ENCODE data around the gene ZFAND3. TPM values are rescaled to one million over a fixed set of nuclear protein-coding genes. Genes with fewer than 3 reads are reported as not detected.

Gene ZFAND3
- total and polyA plus RNA-seq, 2 experiments from 2014 or later, result 16.9 to 28.2 TPM

- H3K27ac ChIP-seq (ENCODE audit: low read depth), result no peak overlapping the region
- H3K4me3 ChIP-seq, result no peak overlapping the region
- no peaks in the 10 kb centered on the region for H3K36me3 Mint-ChIP-seq (ENCODE audit: low read depth)
- DNase-seq (ENCODE audit: low spot score), result no peak
- H3K27me3 Mint-ChIP-seq (ENCODE audit: insufficient read depth, low read depth, poor library complexity), result peaks cover 21% of the 10 kb centered on the region
- peaks cover 44% of the 10 kb centered on the region for H3K4me1 Mint-ChIP-seq
- no peaks in the 10 kb centered on the region for H3K9me2 ChIP-seq (ENCODE audit: insufficient read depth)
- H4K20me1 ChIP-seq (replicated peaks; ENCODE audit: insufficient read depth), result no peaks in the 10 kb centered on the region
- H3K9me3 Mint-ChIP-seq, result no peaks in the 10 kb centered on the region
- peak; percentile 9 for ATAC-seq
- no peaks in the 10 kb centered on the region for H3K36me3 ChIP-seq (ENCODE audit: insufficient read depth)
- H3K4me2 ChIP-seq, result no peak overlapping the region
- no peak overlapping the region for H2AFZ ChIP-seq
- TF ChIP-seq EZH2 (IDR thresholded peaks at IDR 0.05; ENCODE audit: low read depth, unreplicated experiment) (no peak), JUNB (IDR thresholded peaks at IDR 0.05; ENCODE audit: unreplicated experiment) (no peak), CTCF (conservative IDR thresholded peaks at IDR 0.05; ENCODE audit: low read depth in 2 of 2) (no peak), POLR2AphosphoS5 (IDR thresholded peaks at IDR 0.05; ENCODE audit: low read depth) (no peak), REST (IDR thresholded peaks at IDR 0.05; ENCODE audit: unreplicated experiment) (no peak), ZNF114 (CRISPR knock-in tag; IDR thresholded peaks at IDR 0.05) (no peak), CREB1 (CRISPR knock-in tag; IDR thresholded peaks at IDR 0.05; ENCODE audit: low read depth) (no peak), EZH2phosphoT487 (IDR thresholded peaks at IDR 0.05; ENCODE audit: unreplicated experiment) (no peak), ZNF331 (CRISPR knock-in tag; IDR thresholded peaks at IDR 0.05; ENCODE audit: low read depth) (no peak), NANOG (IDR thresholded peaks at IDR 0.05; ENCODE audit: borderline replicate concordance) (no peak), STAT1 (IDR thresholded peaks at IDR 0.05; ENCODE audit: unreplicated experiment) (no peak)
- TF ChIP-seq, protein P1, sequence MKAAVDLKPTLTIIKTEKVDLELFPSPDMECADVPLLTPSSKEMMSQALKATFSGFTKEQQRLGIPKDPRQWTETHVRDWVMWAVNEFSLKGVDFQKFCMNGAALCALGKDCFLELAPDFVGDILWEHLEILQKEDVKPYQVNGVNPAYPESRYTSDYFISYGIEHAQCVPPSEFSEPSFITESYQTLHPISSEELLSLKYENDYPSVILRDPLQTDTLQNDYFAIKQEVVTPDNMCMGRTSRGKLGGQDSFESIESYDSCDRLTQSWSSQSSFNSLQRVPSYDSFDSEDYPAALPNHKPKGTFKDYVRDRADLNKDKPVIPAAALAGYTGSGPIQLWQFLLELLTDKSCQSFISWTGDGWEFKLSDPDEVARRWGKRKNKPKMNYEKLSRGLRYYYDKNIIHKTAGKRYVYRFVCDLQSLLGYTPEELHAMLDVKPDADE (IDR thresholded peaks at IDR 0.05), result no peak
- TF ChIP-seq, protein P2, sequence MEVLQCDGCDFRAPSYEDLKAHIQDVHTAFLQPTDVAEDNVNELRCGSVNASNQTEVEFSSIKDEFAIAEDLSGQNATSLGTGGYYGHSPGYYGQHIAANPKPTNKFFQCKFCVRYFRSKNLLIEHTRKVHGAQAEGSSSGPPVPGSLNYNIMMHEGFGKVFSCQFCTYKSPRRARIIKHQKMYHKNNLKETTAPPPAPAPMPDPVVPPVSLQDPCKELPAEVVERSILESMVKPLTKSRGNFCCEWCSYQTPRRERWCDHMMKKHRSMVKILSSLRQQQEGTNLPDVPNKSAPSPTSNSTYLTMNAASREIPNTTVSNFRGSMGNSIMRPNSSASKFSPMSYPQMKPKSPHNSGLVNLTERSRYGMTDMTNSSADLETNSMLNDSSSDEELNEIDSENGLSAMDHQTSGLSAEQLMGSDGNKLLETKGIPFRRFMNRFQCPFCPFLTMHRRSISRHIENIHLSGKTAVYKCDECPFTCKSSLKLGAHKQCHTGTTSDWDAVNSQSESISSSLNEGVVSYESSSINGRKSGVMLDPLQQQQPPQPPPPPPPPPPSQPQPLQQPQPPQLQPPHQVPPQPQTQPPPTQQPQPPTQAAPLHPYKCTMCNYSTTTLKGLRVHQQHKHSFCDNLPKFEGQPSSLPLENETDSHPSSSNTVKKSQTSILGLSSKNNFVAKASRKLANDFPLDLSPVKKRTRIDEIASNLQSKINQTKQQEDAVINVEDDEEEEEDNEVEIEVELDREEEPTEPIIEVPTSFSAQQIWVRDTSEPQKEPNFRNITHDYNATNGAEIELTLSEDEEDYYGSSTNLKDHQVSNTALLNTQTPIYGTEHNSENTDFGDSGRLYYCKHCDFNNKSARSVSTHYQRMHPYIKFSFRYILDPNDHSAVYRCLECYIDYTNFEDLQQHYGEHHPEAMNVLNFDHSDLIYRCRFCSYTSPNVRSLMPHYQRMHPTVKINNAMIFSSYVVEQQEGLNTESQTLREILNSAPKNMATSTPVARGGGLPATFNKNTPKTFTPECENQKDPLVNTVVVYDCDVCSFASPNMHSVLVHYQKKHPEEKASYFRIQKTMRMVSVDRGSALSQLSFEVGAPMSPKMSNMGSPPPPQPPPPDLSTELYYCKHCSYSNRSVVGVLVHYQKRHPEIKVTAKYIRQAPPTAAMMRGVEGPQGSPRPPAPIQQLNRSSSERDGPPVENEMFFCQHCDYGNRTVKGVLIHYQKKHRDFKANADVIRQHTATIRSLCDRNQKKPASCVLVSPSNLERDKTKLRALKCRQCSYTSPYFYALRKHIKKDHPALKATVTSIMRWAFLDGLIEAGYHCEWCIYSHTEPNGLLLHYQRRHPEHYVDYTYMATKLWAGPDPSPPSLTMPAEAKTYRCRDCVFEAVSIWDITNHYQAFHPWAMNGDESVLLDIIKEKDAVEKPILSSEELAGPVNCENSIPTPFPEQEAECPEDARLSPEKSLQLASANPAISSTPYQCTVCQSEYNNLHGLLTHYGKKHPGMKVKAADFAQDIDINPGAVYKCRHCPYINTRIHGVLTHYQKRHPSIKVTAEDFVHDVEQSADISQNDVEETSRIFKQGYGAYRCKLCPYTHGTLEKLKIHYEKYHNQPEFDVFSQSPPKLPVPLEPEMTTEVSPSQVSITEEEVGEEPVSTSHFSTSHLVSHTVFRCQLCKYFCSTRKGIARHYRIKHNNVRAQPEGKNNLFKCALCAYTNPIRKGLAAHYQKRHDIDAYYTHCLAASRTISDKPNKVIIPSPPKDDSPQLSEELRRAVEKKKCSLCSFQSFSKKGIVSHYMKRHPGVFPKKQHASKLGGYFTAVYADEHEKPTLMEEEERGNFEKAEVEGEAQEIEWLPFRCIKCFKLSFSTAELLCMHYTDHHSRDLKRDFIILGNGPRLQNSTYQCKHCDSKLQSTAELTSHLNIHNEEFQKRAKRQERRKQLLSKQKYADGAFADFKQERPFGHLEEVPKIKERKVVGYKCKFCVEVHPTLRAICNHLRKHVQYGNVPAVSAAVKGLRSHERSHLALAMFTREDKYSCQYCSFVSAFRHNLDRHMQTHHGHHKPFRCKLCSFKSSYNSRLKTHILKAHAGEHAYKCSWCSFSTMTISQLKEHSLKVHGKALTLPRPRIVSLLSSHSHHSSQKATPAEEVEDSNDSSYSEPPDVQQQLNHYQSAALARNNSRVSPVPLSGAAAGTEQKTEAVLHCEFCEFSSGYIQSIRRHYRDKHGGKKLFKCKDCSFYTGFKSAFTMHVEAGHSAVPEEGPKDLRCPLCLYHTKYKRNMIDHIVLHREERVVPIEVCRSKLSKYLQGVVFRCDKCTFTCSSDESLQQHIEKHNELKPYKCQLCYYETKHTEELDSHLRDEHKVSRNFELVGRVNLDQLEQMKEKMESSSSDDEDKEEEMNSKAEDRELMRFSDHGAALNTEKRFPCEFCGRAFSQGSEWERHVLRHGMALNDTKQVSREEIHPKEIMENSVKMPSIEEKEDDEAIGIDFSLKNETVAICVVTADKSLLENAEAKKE (CRISPR knock-in tag; IDR thresholded peaks at IDR 0.05), result no peak
- no peaks in the 10 kb centered on the region for H3F3A ChIP-seq (replicated peaks; ENCODE audit: low read depth)
- no peaks in the 10 kb centered on the region for H3K27me3 ChIP-seq (ENCODE audit: insufficient read depth)
- H3K4me1 ChIP-seq (ENCODE audit: insufficient read depth), result peaks cover 11% of the 10 kb centered on the region; the same call in 1 of the 2 replicates
- H3K79me2 ChIP-seq (replicated peaks; ENCODE audit: insufficient read depth), result no peaks in the 10 kb centered on the region
- H3K4me3 Mint-ChIP-seq, result no peak overlapping the region
- H3K27ac Mint-ChIP-seq, result no peak overlapping the region
These were observed 353.3 kb downstream of the ZFAND3 start for GRCh38 chr6:38172739-38173410.

All from GM23338 (cell line).